ENCODE measurements around the gene NECAB2. TPM values are rescaled to one million over a fixed set of nuclear protein-coding genes. Genes with fewer than 3 reads are reported as not detected.

The NECAB2 gene
- total RNA-seq, 1 donor: 0.72 TPM

DNA sequence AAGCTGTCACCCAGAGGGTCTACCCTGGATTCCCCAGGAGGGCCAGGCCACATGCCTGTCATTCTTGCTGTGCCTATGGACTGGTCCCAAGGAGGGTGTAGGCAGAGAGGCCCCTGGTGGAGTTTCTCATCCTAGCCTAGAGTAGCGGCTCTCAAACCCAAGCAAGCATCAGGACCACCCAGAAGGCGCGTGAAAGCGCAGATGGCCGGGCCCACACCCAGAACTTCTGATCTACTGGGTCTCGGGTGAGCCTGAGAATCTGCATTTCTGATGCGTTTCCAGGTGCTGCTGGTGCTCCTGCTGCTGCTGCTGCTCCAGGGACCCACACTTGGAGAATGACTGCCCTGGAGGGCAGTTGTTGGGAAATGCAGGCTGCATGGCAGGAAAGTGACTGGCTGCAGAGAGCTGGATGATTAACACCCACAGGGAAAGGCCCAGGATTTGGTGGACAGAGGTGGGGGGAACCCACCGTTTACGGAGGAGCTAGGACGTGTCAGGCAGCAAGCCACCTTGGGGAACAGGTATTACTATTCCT, 24.5 kb upstream of the NECAB2 start:
- peak; percentile 55 for DNase-seq (ENCODE audit: insufficient read length, low spot score, missing footprints)
- H4K20me1 ChIP-seq (ENCODE audit: insufficient read depth, low read length): no peaks in the 10 kb centered on the region
- no peak for TF ChIP-seq CTCF (IDR thresholded peaks at IDR 0.05; ENCODE audit: extremely low read depth, low read depth, low read length)

GRCh38 chr16:83945587-83945986, 22.5 kb upstream of the NECAB2 start:
- DNase-seq (ENCODE audit: insufficient read length, low spot score, missing footprints): no peak
- H3K27me3 ChIP-seq (ENCODE audit: insufficient read depth, low read length): peaks cover 4% of the 10 kb centered on the region
- H2AFZ ChIP-seq (ENCODE audit: low read length): no peak overlapping the region
- no peaks in the 10 kb centered on the region for H4K20me1 ChIP-seq (ENCODE audit: insufficient read depth, low read length)
- no peaks in the 10 kb centered on the region for H3K9me3 ChIP-seq (ENCODE audit: low read depth, low read length)
- H3K4me2 ChIP-seq (ENCODE audit: insufficient read depth, low read length): no peak overlapping the region
- no peaks in the 10 kb centered on the region for H3K4me1 ChIP-seq (ENCODE audit: insufficient read depth, low read length)
- no peak overlapping the region for H3K4me3 ChIP-seq (ENCODE audit: insufficient read depth, low read length)
- no peak for TF ChIP-seq CTCF (IDR thresholded peaks at IDR 0.05; ENCODE audit: extremely low read depth, low read depth, low read length)
- H3K27ac ChIP-seq (ENCODE audit: low read depth, low read length): no peak overlapping the region
- H3K79me2 ChIP-seq (ENCODE audit: insufficient read depth, low read length): no peaks in the 10 kb centered on the region
- H3K36me3 ChIP-seq (ENCODE audit: insufficient read depth, low read length): no peaks in the 10 kb centered on the region

More for the DNA sequence above, 24.5 kb upstream of the NECAB2 start:
- Histone ChIP-seq H3K4me2 (ENCODE audit: insufficient read depth, low read length) (no peak overlapping the region), H3K36me3 (ENCODE audit: insufficient read depth, low read length) (no peaks in the 10 kb centered on the region), H2AFZ (ENCODE audit: low read length) (no peak overlapping the region), H3K79me2 (ENCODE audit: insufficient read depth, low read length) (no peaks in the 10 kb centered on the region), H3K9me3 (ENCODE audit: low read depth, low read length) (no peaks in the 10 kb centered on the region), H3K4me1 (ENCODE audit: insufficient read depth, low read length) (no peaks in the 10 kb centered on the region), H3K4me3 (ENCODE audit: insufficient read depth, low read length) (no peak overlapping the region), H3K27ac (ENCODE audit: low read depth, low read length) (no peak overlapping the region), H3K27me3 (ENCODE audit: insufficient read depth, low read length) (peaks cover 4% of the 10 kb centered on the region)

GRCh38 chr16:83946154-83946780, 21.8 kb upstream of the NECAB2 start:
- no peaks in the 10 kb centered on the region for H3K9me3 ChIP-seq (ENCODE audit: low read depth, low read length)
- no peak for TF ChIP-seq CTCF (IDR thresholded peaks at IDR 0.05; ENCODE audit: extremely low read depth, low read depth, low read length)
- DNase-seq (ENCODE audit: insufficient read length, low spot score, missing footprints): no peak
- H3K4me3 ChIP-seq (ENCODE audit: insufficient read depth, low read length): no peak overlapping the region
- H3K4me1 ChIP-seq (ENCODE audit: insufficient read depth, low read length): no peaks in the 10 kb centered on the region
- H2AFZ ChIP-seq (ENCODE audit: low read length): no peak overlapping the region
- H3K4me2 ChIP-seq (ENCODE audit: insufficient read depth, low read length): no peak overlapping the region
- no peaks in the 10 kb centered on the region for H3K27me3 ChIP-seq (ENCODE audit: insufficient read depth, low read length)
- H3K79me2 ChIP-seq (ENCODE audit: insufficient read depth, low read length): no peaks in the 10 kb centered on the region
- H3K27ac ChIP-seq (ENCODE audit: low read depth, low read length): no peak overlapping the region
- H4K20me1 ChIP-seq (ENCODE audit: insufficient read depth, low read length): no peaks in the 10 kb centered on the region
- no peaks in the 10 kb centered on the region for H3K36me3 ChIP-seq (ENCODE audit: insufficient read depth, low read length)

DNA sequence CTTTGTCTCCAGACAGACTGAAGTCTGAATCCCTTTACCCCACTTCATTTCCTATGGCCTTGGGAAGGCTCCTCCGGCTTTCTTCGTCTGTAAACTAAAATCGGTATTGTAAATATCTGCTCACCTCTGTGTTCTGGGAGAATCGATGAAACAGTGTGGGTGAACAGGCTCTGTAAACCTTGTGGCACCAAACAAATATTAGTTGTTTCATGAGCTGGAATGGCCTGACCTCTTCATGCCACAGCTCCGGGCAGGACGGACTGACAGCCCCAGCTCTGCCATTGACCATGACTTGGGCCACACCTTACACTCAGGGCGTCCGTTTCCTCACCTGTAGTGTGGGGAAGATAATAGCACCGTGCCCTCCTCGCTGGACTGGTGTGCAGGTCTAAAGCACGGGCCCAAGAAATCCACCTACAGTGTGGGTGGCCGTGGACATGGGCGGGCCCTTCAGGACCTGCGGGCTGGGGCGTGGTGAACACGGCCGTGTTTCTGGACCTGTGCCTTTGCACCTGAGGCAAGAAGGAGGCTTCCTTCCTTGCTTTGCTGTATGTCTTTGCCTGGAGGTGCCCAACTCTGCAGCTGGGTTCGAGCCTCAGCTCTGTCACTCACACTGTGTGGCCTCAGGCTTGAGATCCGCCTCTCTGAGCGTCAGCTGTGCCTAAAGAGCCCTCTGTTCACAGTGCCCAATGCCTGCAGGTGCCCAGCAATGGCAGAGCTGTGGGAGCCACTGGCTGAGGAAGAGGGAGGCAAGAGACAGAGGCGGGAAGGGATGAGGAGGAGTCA, 21.1 kb upstream of the NECAB2 start:
- Histone ChIP-seq H3K9me3 (ENCODE audit: low read depth, low read length) (no peaks in the 10 kb centered on the region), H3K4me2 (ENCODE audit: insufficient read depth, low read length) (no peak overlapping the region), H3K4me1 (ENCODE audit: insufficient read depth, low read length) (no peaks in the 10 kb centered on the region), H3K79me2 (ENCODE audit: insufficient read depth, low read length) (no peaks in the 10 kb centered on the region), H3K27ac (ENCODE audit: low read depth, low read length) (no peak overlapping the region), H2AFZ (ENCODE audit: low read length) (no peak overlapping the region), H3K36me3 (ENCODE audit: insufficient read depth, low read length) (no peaks in the 10 kb centered on the region), H3K4me3 (ENCODE audit: insufficient read depth, low read length) (no peak overlapping the region), H3K27me3 (ENCODE audit: insufficient read depth, low read length) (no peaks in the 10 kb centered on the region), H4K20me1 (ENCODE audit: insufficient read depth, low read length) (no peaks in the 10 kb centered on the region)
- no peak for TF ChIP-seq CTCF (IDR thresholded peaks at IDR 0.05; ENCODE audit: extremely low read depth, low read depth, low read length)
- DNase-seq (ENCODE audit: insufficient read length, low spot score, missing footprints): peak; percentile 74

All from osteoblast (primary cell).